NOMO-1 treated with DMSO at 0.1 percent for 48 hours (cell line): ENCODE data around the gene LGALS7B.
A peak's percentile ranks its signal among the peaks of the same experiment; 100 is the strongest.
"Not testable (repeated sequence)": the region's sequence is repeated elsewhere in the genome, so short reads cannot be mapped to it uniquely, and the experiment has no call there.

ENCODE experiments used
- DNase-seq: peaks from one replicate; lab custom pipeline; 2025; ENCODE audit not compliant: unreplicated experiment; lab: John Stamatoyannopoulos, UW

LGALS7B gene

DNA sequence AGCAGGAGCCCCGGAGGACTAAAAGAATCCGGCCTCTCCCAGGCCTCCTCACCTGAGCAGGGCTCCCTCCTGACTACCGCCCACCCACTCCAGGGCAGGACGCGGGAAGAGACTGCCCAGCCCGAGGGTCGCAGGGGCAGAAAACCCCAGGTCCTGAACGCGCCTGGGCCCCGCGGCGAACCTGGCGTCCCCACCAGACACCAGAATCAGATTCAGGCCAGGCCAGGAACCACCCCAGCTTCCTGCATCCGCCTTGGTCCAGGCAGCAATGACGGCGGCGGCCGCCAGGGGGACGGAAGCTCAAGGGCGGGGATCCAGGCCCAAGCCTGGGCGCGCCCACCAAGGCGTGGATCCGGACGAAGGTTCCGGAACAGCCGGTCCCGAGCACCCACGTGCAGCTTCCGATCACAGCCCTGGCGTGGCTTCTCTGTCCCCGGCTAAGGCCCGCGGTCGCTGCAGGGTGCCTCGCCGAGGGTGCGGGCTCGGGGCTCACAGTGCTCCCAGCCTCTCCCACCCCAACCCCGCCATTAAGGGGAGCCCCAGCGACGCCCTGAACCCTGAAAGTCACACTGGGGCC lies 19.3 kb upstream of the LGALS7B start:
- DNase-seq = peak; percentile 59

DNA sequence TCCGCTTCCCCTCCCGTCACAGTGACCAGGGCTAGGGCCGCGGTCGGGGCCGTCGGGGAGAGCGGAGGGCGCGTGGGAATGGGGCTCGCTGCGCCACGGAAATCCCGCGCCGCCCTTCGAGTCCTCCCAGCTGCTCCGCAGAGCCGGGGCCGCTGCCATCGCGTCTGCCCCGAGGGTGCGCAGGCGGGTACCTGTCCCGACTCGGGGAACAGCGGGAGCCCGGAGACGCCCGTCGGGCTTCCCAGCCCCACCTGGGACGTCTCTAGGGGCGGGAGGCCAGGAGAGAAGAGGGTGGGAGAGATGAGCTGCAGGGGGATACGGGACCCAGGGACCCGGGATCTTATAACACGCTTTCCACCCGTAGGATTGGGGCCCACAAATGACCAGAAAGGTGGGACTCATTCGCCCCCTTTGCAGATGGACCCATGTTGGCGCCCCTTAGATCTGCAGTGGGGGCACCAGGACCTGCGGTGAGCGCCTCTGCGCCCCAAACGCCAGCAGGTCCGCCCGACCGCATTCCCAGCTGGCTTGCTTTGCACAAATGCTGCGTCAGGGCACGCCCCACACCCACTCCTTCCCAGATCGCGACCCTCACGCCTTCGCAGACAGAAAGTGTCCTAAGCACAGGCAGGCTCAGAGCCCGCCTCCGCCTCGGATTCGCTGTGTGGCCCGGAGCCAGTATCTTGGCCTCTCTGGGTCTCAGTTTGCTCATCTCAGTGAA lies 18.6 kb upstream of the LGALS7B start:
- DNase-seq = not testable (repeated sequence)

DNA sequence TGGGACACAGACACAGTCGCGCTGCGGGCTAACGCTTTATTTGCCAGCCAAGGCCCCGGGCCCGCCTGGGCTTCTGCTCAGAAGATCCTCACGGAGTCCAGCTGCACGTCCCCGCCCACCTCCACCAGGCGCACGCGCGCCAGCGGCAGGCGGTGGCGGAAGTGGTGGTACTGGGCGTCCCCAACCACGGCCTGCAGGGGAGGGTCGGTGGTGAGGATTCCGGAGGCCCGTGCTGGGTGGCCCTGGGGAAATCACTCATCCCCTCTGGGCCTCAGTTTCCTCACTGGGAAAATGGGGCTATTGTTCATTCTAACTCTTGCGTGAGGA lies 18.1 kb upstream of the LGALS7B start:
- not testable (repeated sequence) for DNase-seq

DNA sequence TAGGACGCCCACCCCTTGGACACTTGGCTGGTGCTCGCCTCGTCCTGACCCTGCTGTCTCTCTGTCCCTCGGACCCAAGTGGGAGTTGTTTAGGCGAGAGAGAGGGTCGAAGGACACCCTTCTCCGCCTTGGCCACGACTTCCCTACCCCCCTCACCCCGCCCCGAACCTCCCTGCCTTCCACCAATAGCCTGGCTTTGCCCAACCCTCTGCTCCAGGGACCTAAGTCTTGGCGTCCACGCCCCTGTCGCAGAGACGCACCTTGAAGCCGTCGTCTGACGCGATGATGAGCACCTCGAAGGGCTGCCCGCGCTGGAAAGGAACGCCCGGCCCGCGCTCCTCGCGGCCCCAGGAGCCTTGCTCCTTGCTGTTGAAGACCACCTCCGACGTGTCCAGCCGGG lies 17.4 kb upstream of the LGALS7B start:
- not testable (repeated sequence) for DNase-seq

DNA sequence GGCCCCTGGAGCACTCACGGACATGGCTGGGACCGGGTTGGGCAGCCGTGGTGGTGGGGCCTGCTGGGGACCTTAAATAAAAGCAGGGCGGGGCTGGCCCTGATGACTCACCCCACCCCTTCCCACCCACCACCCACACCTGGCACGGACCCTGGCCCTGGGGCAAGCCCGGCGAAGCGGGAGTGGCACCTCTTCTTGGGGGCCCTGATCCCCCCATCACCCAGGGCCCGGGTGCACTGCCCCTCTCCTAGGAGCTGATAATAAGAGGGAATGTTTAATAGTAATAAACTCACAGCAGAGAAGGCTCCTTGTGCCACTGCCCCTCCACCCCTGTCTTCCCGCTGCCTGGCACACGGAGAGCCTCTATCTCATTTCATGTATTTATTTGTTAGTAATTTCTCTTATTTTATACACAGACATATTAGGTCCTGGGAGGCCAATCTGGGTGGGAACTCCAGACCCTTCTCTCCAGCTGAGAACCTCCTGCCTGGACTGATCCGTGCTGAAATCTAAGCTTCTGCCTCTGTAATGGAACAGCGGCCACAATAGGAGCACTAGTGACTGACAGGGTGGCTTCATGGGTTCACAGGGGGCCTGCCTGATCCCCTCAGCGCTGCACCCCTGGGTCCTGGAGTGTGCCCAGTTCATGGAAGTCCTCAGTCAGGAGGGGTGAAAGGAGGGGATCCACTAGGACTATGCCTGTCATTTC lies 15.4 kb upstream of the LGALS7B start, which contains the start of gene LGALS7:
TSS of gene LGALS7 (minus strand) at position 49 of the 709 bp plus-strand sequence. CDS start at position 24, 25 bp downstream.
- no peak for DNase-seq

DNA sequence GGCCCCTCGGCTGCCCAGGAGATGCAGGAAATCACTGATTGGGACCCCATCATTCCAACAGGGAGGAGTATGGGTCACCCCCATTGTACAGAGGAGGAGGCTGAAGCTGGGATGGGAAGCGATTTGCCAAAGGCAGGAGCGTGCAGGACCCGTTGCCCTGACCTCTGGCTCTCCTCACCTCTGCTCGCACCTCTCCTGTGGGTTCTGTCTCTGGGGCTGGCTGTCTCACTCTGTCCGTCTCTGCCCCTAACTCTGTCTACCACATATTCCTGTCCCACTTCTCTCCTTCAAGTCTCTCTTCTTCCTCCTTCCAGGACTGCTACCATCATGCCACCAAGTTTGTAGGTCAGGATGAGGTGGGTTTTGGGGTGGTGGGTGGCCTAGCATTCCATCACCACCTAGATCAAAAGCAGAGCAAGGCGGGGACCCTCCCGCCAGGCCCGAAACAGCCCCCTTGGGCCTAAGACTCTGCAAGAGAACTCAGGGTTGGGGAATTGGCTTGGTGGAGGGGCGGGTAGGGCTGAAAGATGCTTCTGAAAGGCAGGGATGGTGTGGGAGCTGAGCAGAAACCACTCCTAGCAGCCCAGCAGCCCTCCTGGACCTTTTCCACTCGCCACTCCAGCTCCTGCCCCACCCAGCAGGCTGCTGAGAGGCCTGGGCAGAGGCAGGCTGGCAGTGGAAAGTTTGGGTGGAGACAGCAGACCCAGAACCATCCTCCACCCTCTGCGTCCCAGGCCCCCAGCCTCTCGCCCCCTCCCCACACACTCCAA lies 14.6 kb upstream of the LGALS7B start:
- no peak for DNase-seq

DNA sequence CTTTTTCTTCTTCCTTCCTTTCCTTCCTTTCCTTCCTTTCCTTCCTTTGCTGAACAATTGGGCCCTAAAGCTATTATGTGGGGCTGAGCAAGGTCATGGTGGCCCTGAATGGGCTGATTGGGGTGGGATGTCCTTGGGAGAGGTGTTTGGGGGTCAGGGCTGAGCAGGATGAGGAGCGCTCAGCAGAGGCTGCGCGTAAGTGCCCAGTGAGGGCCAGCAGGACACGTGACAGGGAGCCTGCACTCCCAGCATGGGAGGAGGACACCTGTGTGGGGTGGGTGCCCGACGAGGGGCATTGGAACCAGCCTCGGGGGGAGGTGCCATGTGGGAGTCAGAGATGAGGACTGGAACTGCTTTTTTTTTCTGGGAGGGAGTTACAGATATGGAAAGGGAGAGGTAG lies 10.3 kb upstream of the LGALS7B start:
- no peak for DNase-seq

DNA sequence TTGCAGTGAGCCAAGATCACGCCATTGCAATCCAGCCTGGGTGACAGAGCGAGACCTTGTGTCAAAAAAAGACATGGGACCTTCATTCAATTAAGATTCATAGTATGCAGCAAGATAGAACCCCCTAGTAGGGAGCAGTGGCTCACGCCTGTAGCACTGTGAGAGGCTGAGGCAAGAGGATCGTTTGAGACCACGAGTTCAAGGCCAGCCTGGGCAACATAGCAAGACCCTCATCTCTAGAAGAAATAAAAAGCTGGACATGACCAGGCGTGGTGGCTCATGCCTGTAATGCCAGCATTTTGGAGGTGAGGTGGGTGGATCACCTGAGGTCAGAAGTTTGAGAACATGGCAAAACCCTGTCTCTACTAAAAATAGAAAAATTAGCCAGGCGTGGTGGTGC lies 8.6 kb upstream of the LGALS7B start:
- no peak for DNase-seq

DNA sequence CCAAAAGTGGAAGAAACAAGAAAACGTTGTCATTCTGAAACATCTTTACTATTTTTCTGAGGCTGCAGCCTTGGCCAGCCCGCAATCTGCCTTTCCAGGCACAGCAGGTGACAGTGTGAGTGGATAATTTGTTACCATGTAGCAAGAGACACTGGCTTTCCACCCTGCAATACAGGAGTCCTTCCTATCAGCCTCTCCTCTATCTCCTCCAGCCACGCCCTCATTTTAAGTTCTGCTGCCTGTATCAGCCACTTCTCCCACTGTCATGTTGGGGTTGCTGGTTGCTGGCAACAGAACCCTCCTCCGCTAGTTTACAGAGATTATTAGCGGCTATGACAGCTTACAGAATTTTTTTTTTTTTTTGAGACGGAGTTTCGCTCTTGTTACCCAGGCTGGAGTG lies 7.9 kb upstream of the LGALS7B start:
- no peak for DNase-seq

DNA sequence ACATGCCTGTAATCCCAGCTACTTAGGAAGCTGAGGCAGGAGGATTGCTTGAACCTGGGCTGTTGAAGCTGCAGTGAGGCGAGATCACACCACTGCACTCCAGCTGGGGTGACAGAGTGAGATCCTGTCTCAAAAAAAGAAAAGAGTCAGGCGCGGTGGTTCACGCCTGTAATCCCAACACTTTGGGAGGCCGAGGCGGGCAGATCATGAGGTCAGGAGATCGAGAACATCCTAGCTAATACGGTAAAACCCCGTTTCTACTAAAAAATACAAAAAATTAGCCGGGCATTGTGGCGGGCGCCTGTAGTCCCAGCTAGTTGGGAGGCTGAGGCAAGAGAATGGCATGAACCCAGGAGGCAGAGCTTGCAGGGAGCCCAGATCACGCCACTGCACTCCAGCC lies 6.8 kb upstream of the LGALS7B start:
- not testable (repeated sequence) for DNase-seq

DNA sequence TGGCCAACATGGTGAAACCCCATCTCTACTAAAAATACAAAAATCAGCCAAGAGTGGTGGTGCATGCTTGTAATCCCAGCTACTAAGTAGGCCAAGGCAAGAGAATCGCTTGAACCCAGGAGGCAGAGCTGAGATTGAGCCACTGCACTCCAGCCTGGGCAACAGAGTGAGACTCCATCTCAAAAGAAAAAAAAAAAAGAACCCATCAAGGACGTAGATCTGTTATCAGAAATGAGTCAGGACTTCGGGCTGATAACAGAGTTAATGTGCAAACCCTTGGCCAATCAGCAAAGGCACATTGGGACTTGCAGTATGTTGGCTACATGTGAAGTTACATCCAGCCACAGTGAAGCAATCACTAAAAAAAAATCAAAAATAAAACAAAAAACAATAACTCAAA lies 4.8 kb upstream of the LGALS7B start:
- DNase-seq = no peak

DNA sequence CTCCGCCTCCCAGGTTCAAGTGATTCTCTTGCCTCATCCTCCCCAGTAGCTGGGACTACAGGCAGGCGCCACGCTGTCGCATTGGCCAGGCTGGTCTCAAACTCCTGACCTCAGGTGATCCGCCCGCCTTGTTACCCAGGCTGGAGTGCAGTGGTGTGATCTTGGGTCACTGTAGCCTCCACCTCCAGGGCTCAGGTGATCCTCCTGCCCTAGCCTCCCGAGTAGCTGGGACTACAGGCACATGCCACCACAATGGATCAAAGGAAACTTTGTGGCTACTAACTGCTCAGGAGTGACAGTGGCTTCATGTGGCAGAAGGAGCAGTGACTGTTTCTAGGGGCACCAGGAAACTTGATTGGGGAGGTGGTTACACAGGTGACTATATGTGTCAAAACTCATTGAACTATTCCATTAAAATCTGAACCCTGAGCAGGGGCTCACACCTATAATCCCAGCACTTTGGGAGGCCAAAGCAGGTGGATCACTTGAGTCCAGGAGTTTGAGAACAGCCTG lies 3.8 kb upstream of the LGALS7B start:
- DNase-seq = no peak

DNA sequence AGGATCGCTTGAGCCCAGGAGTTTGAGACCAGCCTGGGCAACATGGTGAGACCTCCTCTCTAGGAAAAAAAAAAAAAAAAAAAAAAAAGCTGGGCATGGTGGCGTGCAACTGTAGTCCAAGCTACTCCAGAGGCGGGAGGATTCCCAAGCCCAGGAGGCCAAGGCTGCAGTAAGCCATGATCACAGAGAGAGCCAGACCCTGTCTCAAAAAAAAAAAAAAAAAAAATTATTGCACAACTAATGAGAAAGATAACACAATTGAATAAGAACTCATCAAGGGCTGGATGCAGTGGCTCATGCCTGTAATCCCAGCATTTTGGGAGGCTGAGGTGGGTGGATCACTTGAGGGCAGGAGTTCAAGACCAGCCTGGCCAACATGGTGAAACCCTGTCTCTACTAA lies 2.9 kb upstream of the LGALS7B start:
- not testable (repeated sequence) for DNase-seq

DNA sequence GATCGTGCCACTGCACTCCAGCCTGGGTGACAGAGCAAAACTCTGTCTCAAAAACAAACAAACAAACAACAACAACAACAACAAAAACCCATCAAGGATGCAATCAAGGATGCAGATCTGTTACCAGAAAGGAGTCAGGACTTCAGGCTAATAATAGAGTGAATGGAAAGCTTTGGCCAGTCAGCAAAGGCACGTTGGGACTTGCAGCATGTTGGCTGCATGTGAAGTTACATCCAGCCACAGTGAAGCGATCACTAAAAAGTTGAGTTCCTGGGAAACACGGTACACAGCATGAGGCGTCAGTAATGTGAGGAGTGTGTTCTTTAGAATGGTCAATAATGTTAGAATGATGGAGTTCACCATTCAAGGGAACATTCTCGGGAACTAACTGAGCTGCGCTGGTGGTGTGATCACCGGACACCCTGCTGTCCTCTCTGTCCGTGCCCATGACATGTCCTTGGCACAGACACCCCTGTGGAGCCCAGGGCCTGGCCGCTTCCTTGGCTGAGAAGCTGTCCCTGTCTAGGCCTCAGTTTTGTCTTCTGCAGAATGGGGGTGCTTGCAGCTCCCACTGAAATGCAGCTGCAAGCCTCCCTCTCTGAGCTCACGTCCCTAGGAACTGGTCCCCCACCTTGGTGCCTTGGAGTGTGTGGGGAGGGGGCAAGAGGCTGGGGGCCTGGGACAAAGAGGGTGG lies 2.3 kb upstream of the LGALS7B start:
- no peak for DNase-seq

DNA sequence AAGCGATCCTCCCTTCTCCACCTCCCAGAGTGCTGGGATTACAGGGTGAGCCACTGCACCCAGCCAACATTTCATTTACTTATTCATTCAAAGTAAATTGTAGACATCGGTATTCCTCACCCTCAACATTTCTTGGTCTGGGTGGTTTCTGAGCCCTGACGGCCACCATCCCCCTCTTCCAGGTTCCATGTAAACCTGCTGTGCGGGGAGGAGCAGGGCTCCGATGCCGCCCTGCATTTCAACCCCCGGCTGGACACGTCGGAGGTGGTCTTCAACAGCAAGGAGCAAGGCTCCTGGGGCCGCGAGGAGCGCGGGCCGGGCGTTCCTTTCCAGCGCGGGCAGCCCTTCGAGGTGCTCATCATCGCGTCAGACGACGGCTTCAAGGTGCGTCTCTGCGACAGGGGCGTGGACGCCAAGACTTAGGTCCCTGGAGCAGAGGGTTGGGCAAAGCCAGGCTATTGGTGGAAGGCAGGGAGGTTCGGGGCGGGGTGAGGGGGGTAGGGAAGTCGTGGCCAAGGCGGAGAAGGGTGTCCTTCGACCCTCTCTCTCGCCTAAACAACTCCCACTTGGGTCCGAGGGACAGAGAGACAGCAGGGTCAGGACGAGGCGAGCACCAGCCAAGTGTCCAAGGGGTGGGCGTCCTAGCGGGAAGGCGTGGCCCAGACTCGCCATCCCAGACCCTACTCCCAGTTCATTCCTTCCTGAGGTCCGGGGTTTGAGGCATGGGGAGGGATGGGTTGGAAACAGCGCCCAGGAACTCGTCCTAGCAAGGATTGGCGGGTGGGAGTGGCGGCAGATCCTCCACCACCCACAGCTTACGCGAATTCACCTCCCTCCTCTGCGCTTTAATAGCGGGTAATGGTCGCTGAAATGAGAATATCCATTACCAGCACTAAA lies 1.8 kb downstream of the LGALS7B start:
- not testable (repeated sequence) for DNase-seq

DNA sequence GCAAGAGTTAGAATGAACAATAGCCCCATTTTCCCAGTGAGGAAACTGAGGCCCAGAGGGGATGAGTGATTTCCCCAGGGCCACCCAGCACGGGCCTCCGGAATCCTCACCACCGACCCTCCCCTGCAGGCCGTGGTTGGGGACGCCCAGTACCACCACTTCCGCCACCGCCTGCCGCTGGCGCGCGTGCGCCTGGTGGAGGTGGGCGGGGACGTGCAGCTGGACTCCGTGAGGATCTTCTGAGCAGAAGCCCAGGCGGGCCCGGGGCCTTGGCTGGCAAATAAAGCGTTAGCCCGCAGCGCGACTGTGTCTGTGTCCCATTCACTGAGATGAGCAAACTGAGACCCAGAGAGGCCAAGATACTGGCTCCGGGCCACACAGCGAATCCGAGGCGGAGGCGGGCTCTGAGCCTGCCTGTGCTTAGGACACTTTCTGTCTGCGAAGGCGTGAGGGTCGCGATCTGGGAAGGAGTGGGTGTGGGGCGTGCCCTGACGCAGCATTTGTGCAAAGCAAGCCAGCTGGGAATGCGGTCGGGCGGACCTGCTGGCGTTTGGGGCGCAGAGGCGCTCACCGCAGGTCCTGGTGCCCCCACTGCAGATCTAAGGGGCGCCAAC lies 2.6 kb downstream of the LGALS7B start:
- DNase-seq = not testable (repeated sequence)

DNA sequence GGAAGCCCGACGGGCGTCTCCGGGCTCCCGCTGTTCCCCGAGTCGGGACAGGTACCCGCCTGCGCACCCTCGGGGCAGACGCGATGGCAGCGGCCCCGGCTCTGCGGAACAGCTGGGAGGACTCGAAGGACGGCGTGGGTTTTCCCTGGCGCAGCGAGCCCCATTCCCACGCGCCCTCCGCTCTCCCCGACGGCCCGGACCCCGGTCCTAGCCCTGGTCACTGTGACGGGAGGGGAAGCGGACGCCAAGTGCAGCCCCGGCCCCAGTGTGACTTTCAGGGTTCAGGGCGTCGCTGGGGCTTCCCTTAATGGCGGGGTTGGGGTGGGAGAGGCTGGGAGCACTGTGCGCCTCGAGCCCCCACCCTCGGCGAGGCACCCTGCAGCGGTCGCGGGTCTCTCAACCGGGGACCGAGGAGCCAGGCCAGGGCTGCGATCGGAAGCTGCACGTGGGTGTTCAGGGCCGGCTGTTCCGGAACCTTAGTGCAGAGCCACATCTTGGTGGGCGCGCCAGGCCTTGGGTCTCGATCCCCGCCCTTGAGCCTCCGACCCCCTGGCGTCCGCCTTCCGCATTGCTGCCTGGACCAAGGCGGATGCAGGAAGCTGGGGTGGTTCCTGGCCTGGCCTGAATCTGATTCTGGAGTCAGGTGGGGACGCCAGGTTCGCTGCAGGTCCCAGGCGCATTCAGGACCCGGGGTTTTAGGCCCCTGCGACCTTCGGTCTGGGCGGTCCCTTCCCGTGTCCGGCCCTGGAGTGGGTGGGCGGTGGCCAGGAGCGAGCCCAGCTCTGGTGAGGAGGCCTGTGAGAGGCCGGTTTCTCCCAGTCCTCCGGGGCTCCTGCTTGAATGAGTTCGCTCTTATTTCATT lies 3.5 kb downstream of the LGALS7B start:
- DNase-seq = no peak

DNA sequence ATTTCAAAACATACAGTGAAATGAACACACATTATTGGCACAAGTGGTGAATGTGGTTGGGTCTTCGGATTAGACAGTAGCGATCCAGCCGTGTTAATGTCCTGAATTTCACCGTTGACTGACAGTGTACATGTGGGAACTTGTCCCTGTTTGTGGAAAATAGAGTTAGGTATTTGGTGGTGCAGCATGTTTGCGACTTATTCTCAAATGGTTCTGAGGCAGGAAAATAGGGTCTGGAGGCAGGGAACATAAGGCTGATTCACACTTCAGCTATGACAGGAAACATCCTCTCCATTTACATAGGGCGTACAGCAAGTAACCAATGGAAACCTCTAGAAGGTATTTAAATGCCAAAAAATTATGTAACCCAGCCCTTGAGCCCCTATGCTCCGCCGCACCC lies 4.2 kb downstream of the LGALS7B start:
- DNase-seq = no peak
